CMK (cell line): Measurements from ENCODE around the gene GJC3.
"Not testable (repeated sequence)": the region's sequence is repeated elsewhere in the genome, so short reads cannot be mapped to it uniquely, and the experiment has no call there.

Source experiments
- DNase-seq: peaks from one replicate; pipeline ENCODE4 v3.0.0-alpha.2; 2010; ENCODE audit warnings: low read depth

Gene GJC3

GRCh38 chr7:99928994-99929729 is at the start of gene GJC3:
Gene GJC3 (minus strand): TSS chr7:99929620. CDS start chr7:99929620, 0 bp downstream.
- peak; percentile 55 for DNase-seq

- no peak for DNase-seq
Observed at GRCh38 chr7:99976626-99977025, 47.2 kb upstream of the GJC3 start.

GRCh38 chr7:99975782-99976521 is 46.5 kb upstream of the GJC3 start, which contains the start of gene AZGP1:
Gene AZGP1 (minus strand): TSS chr7:99976031. CDS start chr7:99976020, 11 bp downstream.
- DNase-seq, result no peak

- DNase-seq, result no peak
Observed at GRCh38 chr7:99974681-99975080, 45.3 kb upstream of the GJC3 start.

DNA sequence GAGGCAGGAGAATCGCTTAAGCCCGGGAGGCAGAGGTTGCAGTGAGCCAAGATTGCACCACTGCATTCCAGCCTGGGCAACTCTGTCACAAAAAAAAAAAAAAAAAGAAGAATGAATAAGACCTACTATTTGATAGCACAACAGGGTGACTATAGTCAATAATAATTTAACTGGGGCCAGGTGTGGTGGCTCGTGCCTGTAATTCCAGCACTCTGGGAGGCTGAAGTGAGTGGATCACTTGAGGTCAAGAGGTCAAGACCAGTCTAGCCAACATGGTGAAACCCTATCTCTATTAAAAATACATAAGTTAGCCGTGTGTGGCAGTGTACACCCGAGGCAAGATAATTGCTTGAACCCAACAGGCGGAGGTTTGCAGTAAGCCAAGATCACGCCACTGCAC is 44.4 kb upstream of the GJC3 start:
- not testable (repeated sequence) for DNase-seq

DNA sequence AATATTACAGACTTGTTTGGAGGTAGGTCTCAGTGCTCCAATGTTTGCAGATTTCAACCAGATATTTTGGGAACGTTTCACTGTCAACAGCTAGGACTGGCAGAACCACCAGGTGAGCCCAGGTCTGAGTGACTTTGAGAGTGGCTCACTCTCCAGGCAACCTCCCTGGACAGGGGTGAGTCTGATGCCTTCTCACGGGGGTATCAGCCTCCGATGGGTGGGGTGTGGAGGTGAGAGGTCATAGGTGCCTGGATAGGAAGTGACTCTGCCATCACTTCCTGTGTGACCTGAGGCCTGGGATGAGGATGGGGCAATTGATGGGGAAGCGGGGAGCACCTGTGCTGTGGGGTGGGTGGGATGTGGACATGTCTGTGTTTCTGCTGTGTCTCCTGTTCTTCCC is 41.8 kb upstream of the GJC3 start:
- DNase-seq, result no peak

- not testable (repeated sequence) for DNase-seq
Observed at GRCh38 chr7:99969813-99970212, 40.4 kb upstream of the GJC3 start.

- DNase-seq, result no peak
Observed at GRCh38 chr7:99969298-99969697, 39.9 kb upstream of the GJC3 start.

- no peak for DNase-seq
Observed at GRCh38 chr7:99958564-99959227, 29.3 kb upstream of the GJC3 start.

- no peak for DNase-seq
Observed at GRCh38 chr7:99955247-99955646, 25.8 kb upstream of the GJC3 start.

- DNase-seq, result not testable (repeated sequence)
Observed at GRCh38 chr7:99954643-99955042, 25.2 kb upstream of the GJC3 start.

GRCh38 chr7:99953649-99954048 is 24.2 kb upstream of the GJC3 start:
- DNase-seq, result no peak

- DNase-seq, result not testable (repeated sequence)
Observed at GRCh38 chr7:99952649-99953048, 23.2 kb upstream of the GJC3 start.

GRCh38 chr7:99950819-99951218 is 21.4 kb upstream of the GJC3 start:
- DNase-seq, result not testable (repeated sequence)

DNA sequence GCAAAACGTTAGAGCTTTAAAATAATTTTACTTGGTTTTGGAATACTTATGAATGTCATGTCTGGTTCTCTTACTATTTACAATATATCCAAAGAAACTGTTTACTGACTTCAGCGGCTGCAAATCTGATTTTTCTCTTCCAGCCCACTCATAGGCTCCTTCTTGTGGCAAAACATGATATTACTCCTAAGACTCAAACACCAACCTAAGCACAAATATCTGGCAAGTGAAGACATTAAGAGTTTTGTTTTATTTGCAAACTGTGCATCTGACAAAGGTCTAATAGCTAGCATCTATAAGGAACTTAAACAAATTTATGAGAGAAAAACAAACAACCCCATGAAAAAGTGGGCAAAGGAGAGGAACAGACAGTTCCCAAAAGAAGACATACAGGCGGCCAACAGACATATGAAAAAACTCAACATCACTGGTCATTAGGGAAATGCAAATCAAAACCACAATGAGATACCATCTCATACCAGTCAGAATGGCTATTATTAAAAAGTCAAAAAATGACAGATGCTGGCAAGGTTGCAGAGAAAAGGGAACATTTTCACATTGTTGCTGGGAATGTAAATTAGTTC is 20.3 kb upstream of the GJC3 start:
- no peak for DNase-seq

GRCh38 chr7:99947608-99948007 is 18.2 kb upstream of the GJC3 start:
- DNase-seq, result no peak

DNA sequence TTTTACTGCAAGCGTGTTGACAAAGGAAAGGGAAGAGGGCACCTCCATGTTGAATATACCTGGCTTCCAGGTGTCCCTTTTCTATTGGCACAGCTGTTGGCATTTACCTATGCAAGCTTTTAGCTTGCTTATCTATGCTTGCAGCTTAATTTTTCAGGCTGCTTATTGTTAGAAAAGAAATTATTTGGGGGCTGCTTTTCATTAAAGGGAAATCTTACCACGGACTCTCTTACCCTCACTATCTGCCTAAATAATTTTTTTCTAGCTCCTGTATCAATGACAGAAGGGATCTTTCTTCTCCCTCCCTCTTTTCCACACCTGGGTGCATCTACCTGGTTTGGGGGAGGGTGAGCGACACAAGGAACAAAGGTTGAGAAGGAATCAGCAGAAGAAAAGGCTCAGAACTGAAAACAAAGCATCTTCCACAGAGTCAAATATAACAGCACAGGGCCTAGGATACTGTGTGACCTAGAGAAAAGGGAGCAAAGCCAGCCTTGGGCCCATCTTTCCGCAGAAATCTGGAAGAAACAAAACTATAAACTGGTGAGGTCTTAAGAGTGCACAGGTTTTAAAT is 15.2 kb upstream of the GJC3 start:
- no peak for DNase-seq

- no peak for DNase-seq
Observed at GRCh38 chr7:99943641-99944496, 14.4 kb upstream of the GJC3 start.

- DNase-seq, result no peak
Observed at GRCh38 chr7:99938296-99938695, 8.9 kb upstream of the GJC3 start.

- DNase-seq, result not testable (repeated sequence)
Observed at GRCh38 chr7:99935009-99935408, 5.6 kb upstream of the GJC3 start.

DNA sequence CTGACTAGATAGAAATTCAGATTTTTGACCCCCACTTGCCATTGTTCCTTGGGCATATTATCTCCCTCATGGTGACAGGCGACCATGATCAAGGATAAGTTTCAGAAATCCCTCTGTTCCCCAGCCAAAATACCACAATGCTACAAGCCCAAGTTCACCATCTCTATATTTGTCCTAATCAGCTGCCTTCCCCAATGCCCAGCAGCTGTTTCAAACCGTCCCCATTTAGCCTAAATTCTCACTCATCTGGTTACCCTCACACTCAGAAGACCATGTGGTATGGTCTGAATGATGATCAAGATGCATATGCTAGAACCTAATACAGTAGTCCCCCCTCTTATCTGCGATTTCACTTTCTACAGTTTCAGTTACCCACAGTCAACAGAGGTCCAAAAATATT is 956 bp upstream of the GJC3 start:
- no peak for DNase-seq
